ENCODE results near the gene AMACR. TPM values are rescaled to one million over a fixed set of nuclear protein-coding genes. Genes with fewer than 3 reads are reported as not detected.
"Not testable (repeated sequence)": the region's sequence is repeated elsewhere in the genome, so short reads cannot be mapped to it uniquely, and the experiment has no call there.

Gene AMACR
- total RNA-seq, 1 donor from 2014 or later, result 6.5 TPM

DNA sequence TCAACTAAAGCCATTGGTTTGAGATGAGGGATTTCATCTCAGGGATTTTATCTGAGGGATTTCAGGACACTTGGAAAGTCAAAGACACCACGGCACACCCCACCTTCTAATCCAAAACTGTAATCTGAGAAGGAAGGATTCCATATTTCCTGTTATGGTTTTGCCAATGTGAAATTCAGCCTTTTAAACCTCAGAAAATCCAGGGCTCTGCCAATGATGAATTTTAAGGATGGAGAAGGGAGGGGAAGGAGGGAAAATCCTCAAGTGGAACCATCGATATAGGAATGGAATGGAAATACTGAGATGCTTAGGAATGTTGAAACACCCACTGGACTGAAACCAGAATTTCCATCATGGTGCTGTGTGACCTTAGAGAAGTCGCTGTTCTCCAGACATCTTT, 29.9 kb upstream of the AMACR start:
- intact Hi-C loops (cut with micrococcal nuclease), result no loop called here

DNA sequence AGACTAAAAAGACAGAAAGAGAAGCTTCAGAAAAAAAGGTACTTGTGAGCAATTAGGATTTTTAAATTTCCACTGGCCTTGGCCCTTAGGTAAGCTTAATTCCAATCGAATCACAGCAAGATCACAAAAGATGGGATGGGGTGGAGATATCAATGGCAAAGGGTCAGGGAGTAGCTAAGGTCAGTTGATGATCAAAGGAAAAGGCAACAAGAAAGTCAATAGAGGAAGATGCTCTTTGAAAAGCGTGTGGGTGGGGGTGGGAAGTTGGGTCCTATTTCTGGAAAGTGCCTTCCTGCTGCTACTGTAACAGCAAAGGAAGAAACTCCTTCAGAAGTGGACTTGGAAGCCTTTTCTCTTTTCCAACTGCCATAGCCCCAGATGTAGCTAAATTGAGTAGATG, 27.9 kb upstream of the AMACR start:
- intact Hi-C loops (cut with micrococcal nuclease), result no loop called here

DNA sequence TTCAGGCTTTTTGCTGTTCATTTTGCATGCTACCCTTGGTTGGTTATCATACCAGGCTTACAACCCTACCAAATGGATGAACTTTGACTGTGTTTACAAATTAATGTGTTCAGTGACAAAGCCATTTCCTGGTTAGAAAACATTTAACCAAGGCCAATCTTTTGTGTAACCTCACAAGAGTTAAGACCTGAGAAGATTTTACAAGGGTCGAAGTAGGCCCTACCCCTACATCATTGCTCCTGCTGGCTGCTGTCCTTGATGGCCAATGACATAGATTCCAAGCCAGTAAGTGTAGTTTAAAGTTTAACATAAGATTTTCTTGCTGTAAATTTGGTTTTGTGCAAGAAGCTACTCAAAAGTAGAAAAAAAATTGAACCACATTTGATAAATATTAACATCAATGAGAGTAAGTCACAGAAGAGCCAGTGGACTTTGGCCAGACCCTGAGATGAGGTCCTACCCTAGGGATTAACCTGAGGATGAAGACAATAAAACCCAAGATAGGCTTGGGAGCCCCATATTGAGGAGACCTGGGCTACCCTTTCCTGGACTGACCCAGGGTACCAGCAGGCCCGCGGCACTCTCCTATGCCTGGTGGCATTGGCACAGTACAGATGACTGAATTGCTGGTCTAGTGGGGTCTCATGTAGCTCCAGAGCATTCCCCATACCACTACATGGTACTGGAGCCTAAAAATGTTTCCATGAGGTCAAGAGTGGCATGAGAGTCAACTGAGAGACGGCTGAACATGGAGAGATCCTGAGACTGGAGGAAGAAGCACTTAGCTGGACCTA, 26.9 kb upstream of the AMACR start:
- intact Hi-C loops (cut with micrococcal nuclease), result no loop called here

GRCh38 chr5:34031966-34032365, 24.1 kb upstream of the AMACR start:
- intact Hi-C loops (cut with micrococcal nuclease), result no loop called here

DNA sequence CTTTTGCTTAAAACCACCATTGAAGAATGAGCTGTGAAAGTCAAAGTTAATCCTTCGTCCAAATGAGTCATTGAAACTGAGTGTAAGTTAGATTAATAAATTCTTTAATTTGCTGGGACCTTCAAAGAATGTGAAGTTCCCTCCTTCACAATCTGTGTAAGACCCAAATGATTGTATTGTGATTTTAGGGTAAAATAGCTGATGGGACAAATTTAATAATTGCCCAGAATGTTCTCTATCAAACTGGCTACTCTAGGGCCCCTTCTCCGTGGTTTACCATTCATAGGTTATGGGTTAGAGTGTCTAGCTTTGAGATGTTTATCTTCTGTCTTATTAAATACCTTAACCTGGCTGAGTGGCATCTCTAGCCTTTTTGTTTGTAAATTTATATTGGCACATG, 23.3 kb upstream of the AMACR start:
- intact Hi-C loops (cut with micrococcal nuclease), result no loop called here

DNA sequence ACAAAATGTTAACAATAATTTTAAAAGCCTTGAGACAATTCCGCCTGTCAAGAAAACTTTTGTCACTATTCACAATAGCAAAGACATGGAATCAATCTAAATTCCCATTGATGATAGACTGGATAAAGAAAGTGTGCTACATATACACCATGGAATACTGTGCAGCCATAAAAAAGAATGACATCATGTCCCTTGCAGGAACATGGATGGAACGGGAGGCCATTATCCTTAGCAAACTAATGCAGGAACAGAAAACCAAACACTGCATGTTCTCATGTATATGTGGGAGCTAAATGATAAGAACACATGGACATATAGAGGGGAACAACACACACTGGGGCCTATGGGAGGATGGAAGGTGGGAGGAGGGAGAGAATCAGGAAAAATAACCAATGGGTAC, 22.7 kb upstream of the AMACR start:
- intact Hi-C loops (cut with micrococcal nuclease), result not testable (repeated sequence)

- intact Hi-C loops (cut with micrococcal nuclease), result no loop called here
Measured at GRCh38 chr5:34030048-34030447, 22.2 kb upstream of the AMACR start.

GRCh38 chr5:34028349-34028748, 20.5 kb upstream of the AMACR start:
- intact Hi-C loops (cut with micrococcal nuclease), result no loop called here

DNA sequence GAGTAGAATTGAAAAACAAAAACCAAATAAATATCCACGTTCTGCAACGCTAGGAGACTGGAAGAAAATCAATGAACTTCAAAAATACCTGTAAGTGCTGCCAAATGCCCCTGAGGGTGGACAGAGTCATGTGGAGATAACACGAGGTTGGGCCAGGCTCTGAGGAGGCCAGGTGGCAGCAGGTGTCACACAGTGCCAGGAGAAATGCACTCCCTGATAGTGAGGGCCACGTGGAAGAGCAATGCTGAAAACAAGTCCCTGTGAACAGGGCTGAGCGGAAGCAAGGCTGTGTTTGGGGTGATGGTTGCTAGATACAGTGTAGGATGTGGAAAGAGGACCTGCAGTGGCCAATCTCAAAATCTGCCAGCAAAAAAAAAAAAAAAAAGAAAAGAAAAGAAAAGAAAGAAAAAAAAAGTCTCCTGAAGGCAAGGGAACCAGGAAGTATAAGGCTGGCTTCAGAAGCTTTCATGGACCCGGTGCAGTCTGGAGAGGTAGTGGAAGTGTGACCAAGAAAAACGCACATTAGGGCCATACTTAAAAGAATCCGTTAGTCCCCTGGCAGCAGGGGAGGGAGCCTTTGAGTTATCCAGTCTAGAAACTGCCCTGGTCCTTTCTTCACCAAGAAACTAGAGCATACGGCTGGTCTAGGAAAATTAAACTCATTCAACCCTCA, 18.4 kb upstream of the AMACR start:
- intact Hi-C loops (cut with micrococcal nuclease), result no loop called here

DNA sequence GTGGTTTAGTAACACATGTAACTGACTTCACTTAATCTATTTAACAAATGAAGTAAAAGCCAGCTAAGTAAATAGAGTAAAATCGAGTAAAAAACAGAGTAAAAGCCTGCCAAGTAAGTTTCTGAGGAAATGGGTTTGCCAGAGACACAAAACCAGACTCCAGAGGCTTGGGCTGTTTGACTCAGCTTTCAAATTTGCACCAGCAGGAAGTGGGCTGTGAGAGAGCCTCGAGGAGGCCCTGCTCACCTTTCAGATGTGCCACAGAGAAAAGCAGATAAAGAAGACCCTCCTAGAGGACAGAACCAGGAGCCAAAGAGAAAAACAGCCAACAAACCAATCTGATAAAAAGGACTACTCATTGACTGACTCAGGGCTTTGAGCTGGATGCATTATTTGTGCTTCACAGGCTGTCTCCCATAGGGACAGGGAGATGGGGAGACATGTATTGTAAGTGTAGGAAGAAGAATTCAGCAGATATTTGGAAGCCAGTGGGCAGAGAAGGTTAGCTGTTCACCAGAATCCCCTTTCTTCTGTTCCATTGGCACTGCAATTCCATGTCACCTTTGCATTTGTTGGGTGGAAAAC, 14.4 kb upstream of the AMACR start:
- intact Hi-C loops (cut with micrococcal nuclease), result loop anchor here (1.0 kb wide), 1 partner anchor 14 kb away; the partner anchor contains the start of gene AMACR

DNA sequence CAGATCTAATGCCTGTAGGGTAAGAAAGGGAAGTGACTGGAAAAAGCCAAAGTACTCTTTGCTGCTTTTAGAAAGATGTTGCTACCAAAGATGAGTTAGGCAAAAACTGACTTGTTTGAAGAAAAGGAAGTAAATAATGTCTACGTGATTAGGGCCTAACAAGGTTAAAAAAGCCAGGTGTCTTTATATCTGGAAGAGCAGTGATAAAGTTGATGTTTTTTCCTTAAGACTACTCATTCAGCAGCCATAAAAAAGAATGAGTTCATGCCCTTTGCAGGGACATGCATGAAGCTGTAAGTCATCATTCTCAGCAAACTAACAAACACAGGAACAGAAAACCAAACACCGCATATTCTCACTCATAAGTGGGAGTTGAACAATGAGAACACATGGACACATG, 13.5 kb upstream of the AMACR start:
- intact Hi-C loops (cut with micrococcal nuclease), result no loop called here

GRCh38 chr5:34020726-34021125, 12.9 kb upstream of the AMACR start:
- intact Hi-C loops (cut with micrococcal nuclease), result no loop called here

DNA sequence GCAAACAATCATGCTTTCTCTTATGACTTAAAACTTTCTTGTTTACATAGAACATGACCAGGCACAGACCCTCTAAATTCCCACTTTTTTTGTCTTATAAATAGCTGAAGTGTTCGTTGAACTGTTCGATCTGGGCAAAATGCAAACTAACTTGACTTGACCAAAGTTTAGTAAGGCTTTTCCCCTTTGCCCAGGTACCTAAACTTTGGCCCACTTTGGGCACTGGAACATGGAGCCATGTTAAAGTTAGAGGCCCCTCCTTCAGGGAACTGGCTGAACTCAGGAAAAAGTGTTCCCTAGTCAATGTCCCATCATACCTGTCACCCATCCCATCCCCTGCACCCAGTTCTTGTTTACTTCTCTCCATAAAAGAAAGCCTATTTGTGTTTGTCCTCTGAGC, 9.4 kb upstream of the AMACR start:
- intact Hi-C loops (cut with micrococcal nuclease), result no loop called here

GRCh38 chr5:34016750-34017149, 8.9 kb upstream of the AMACR start:
- intact Hi-C loops (cut with micrococcal nuclease), result no loop called here

GRCh38 chr5:34016222-34016621, 8.4 kb upstream of the AMACR start:
- intact Hi-C loops (cut with micrococcal nuclease), result no loop called here

DNA sequence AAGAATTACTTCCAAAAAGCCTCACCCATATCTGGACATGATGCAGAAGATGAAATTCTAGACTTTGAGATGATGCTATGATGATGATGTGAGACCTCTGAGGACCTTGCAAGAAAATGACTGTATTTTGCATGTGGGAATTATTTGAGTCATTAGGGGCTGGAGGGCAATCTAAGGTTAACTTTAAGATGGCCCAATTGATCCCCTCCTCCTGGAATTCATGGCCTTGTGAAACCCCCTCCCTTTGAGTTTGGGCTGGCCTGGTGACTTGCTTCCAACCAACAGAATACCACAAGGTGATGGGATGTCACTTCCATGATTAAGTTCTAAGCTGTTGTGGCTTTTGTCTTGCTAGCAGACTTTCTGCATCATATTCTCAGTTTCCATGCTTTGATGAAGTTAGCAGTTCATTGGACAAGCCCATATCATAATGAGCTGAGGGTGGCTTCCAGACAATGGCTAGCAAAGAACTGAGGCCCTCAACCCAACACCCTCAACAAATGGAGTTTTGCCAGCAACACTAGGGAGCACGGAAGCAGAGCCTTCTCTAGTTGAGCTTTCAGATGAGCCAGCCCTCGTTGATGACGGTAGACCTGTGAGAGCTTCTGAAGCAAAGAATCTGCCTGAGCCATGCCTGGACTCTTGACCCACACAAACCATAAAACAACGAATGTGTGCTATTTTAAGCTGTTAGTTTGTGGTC, 7.4 kb upstream of the AMACR start:
- intact Hi-C loops (cut with micrococcal nuclease), result no loop called here

DNA sequence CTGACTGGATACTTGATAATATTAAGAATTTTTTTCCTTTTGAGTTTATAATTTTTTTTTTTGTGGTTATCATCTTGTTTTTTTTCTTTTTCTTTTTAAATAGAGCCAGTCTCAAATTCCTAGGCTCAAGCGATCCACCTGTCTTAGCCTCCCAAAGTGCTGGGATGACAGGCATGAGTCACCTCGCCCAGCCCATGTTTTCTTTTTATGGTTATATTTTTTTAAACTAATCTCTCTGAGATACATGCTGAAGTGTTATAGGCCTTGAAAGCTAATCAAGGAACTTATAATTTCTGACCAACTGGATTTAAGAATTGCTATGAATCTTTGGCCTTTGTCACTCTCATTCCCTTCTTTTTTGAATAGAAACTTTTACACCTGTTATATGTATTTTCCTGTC, 6.8 kb upstream of the AMACR start:
- intact Hi-C loops (cut with micrococcal nuclease), result no loop called here

- intact Hi-C loops (cut with micrococcal nuclease), result no loop called here
Measured at GRCh38 chr5:34013547-34013946, 5.7 kb upstream of the AMACR start.

GRCh38 chr5:34012791-34013190, 4.9 kb upstream of the AMACR start:
- intact Hi-C loops (cut with micrococcal nuclease), result no loop called here

- intact Hi-C loops (cut with micrococcal nuclease), result no loop called here
Measured at GRCh38 chr5:34011536-34011935, 3.7 kb upstream of the AMACR start.

DNA sequence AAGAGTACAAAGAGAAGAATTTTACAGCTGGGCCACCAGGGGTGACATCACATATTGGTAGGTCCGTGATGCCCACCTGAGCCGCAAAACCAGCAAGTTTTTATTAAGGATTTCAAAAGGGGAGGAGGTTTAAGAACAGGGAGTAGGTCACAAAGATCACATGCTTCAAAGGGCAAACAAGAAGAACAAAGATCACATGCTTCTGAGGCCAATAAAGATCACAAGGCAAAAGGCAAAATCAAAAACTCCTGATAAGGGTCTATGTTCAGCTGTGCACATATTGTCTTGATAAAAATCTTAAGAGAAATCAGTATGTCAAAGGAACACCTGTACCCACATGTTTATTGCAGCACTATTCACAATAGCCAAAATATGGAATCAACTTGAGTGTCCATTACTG, 2.3 kb upstream of the AMACR start:
- intact Hi-C loops (cut with micrococcal nuclease), result not testable (repeated sequence)

GRCh38 chr5:34009610-34010009, 1.8 kb upstream of the AMACR start:
- intact Hi-C loops (cut with micrococcal nuclease), result loop anchor here (5.0 kb wide), 1 partner anchor 1798 kb away; no protein-coding TSS in a partner anchor
